H1 (cell line): ENCODE measurements around the gene LSM7.

Source experiments
- ASH2L ChIP-seq: fragments of 200-600, 300-600 bp; sonication (generic); IDR thresholded peaks from one replicate; pipeline ENCODE4 v1.7.1; 2017; ENCODE audit warnings: low read length
- BCL11A ChIP-seq, 2 experiments: IDR thresholded peaks; one replicate each; pipeline ENCODE4 v1.6.1; 2011; ENCODE audit warnings: low read depth in 2 of 2, low read length in 2 of 2, mild to moderate bottlenecking in 2 of 2
- EZH2 ChIP-seq: fragments of 200-600 bp; sonication (generic); IDR thresholded peaks from 2 replicates; pipeline ENCODE4 v1.7.1; 2012; ENCODE audit warnings: low read depth, mild to moderate bottlenecking, moderate library complexity, low read length, inconsistent platforms; ENCODE audit not compliant: severe bottlenecking
- GTF2F1 ChIP-seq: IDR thresholded peaks from 2 replicates; pipeline ENCODE4 v1.6.1; 2012; ENCODE audit warnings: low read depth, low read length, improper control_type of control experiment, borderline replicate concordance
- PHF8 ChIP-seq: fragments of 200-600 bp; sonication (generic); conservative IDR thresholded peaks from 2 replicates; pipeline ENCODE4 v1.7.1; 2012; ENCODE audit warnings: low read depth, mild to moderate bottlenecking, inconsistent platforms, low read length, moderate library complexity
- POLR2A ChIP-seq, 2 experiments: IDR thresholded peaks; 1 replicate in 1 of 2; 2 replicates in 1 of 2; pipeline ENCODE4 v1.6.1; 2011; ENCODE audit warnings: low read depth in 2 of 2, low read length in 2 of 2, mild to moderate bottlenecking in 2 of 2; ENCODE audit errors: control extremely low read depth in 1 of 2
- SP1 ChIP-seq: IDR thresholded peaks from 2 replicates; pipeline ENCODE4 v1.6.1; 2011; ENCODE audit warnings: low read depth, low read length
- TAF7 ChIP-seq: optimal IDR thresholded peaks from 2 replicates; pipeline ENCODE3; 2011; ENCODE audit warnings: low read depth, mild to moderate bottlenecking, inconsistent platforms, low read length, moderate library complexity, borderline replicate concordance
- TEAD4 ChIP-seq: IDR thresholded peaks from 2 replicates; pipeline ENCODE4 v1.6.1; 2012; ENCODE audit warnings: low read depth, low read length, inconsistent platforms, mixed read lengths
- TF ChIP-seq, protein P1 (sequence below), 3 experiments: IDR thresholded peaks; 1 replicate in 2 of 3; 2 replicates in 1 of 3; pipeline versions ENCODE4 v1.5.1 to v1.6.1; 2011; ENCODE audit warnings: low read length in 3 of 3, mild to moderate bottlenecking in 3 of 3, inconsistent platforms in 2 of 3, low read depth in 1 of 3, moderate library complexity in 1 of 3; ENCODE audit not compliant: insufficient read depth in 1 of 3; ENCODE audit errors: control extremely low read depth in 1 of 3
- TF ChIP-seq, protein P2 (sequence below): IDR thresholded peaks from 2 replicates; pipeline ENCODE4 v1.6.1; 2011; ENCODE audit warnings: low read depth, mild to moderate bottlenecking, low read length; ENCODE audit not compliant: insufficient read depth

DNA sequence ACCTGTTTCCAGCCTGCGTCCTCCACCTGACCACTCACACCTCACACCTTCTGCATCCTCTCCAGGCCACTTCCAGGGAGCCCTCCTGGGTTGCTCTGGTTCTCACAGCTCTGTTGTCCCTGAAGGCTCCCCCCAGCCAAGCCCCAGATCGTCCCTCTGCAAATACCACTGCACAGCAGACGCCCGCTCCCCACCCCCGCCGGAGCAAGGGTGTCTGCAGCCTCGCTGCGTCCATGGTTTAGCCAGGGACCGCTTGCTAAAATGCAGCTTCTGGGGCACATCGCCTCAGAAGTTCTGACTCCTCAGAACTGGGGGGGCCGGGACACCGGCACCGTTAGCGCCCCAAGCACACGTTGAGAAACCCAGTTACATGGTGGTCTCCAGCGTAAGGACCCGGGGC lies 21.4 kb downstream of the LSM7 start:
- TF ChIP-seq BCL11A (IDR thresholded peaks at IDR 0.05; ENCODE audit: low read depth in 2 of 2, low read length in 2 of 2) (no peak), GTF2F1 (no peak), TAF7 (no peak), SP1 (no peak), ASH2L (no peak), POLR2A (IDR thresholded peaks at IDR 0.05; ENCODE audit: control extremely low read depth in 1 of 2, low read depth in 2 of 2, low read length in 2 of 2) (no peak), PHF8 (no peak), TEAD4 (no peak), EZH2 (no peak)
- TF ChIP-seq, protein P1, sequence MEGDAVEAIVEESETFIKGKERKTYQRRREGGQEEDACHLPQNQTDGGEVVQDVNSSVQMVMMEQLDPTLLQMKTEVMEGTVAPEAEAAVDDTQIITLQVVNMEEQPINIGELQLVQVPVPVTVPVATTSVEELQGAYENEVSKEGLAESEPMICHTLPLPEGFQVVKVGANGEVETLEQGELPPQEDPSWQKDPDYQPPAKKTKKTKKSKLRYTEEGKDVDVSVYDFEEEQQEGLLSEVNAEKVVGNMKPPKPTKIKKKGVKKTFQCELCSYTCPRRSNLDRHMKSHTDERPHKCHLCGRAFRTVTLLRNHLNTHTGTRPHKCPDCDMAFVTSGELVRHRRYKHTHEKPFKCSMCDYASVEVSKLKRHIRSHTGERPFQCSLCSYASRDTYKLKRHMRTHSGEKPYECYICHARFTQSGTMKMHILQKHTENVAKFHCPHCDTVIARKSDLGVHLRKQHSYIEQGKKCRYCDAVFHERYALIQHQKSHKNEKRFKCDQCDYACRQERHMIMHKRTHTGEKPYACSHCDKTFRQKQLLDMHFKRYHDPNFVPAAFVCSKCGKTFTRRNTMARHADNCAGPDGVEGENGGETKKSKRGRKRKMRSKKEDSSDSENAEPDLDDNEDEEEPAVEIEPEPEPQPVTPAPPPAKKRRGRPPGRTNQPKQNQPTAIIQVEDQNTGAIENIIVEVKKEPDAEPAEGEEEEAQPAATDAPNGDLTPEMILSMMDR (IDR thresholded peaks at IDR 0.05; ENCODE audit: control extremely low read depth in 1 of 3, insufficient read depth in 1 of 3, low read depth in 1 of 3, low read length in 3 of 3) = no peak
- TF ChIP-seq, protein P2, sequence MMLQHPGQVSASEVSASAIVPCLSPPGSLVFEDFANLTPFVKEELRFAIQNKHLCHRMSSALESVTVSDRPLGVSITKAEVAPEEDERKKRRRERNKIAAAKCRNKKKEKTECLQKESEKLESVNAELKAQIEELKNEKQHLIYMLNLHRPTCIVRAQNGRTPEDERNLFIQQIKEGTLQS = no peak
